ENCODE results near the gene LNP1.
A peak's percentile ranks its signal among the peaks of the same experiment; 100 is the strongest.
"Not testable (repeated sequence)": the region's sequence is repeated elsewhere in the genome, so short reads cannot be mapped to it uniquely, and the experiment has no call there.

LNP1 gene

DNA sequence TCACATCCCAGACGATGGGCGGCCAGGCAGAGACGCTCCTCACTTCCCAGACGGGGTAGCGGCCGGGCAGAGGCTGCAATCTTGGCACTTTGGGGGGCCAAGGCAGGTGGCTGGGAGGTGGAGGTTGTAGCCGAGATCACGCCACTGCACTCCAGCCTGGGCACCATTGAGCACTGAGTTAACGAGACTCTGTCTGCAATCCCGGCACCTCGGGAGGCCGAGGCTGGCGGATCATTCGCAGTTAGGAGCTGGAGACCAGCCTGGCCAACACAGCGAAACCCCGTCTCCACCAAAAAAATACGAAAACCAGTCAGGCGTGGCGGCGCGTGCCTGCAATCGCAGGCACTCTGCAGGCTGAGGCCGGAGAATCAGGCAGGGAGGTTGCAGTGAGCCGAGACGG, 77.2 kb downstream of the LNP1 start:
- not testable (repeated sequence) for DNase-seq (ENCODE audit: low read depth)

DNA sequence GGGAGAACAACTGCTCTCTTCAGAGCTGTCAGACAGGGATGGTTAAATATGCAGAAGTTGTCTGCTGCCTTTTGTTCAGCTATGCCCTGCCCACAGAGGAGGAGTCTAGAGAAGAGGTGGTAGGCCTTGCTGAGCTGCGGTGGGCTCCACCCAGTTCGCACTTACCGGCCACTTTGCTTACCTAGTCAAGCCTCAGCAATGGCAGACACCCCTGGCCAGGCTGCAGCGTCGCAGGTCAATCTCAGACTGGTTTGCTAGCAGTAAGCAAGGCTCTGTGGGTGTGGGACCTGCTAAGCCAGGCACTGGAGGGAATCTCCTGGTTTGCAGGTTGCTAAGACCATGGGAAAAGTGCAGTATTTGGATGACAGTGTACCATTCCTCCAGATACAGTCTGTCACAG, 78.7 kb downstream of the LNP1 start:
- DNase-seq (ENCODE audit: low read depth): no peak

DNA sequence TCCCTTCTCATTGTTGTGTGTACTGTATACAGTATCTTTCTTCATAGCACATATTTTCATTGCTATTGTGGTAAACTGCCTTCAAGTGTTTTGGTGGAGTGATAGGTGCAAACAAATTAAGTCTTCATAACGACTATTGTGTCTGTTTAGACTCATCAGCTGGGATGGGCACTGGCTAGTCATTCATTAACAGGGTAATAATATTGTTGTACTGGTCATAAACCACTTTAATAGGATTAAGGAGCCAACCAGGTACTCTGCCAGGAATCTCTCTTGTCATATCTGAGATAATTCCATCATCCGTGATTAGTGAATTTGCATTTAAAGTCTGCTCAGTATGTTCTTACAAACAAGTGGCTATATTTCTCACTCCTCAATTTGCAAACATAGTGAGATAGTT, 80.8 kb downstream of the LNP1 start:
- DNase-seq (ENCODE audit: low read depth): no peak

- no peak for DNase-seq (ENCODE audit: low read depth)
Measured at GRCh38 chr3:100483529-100483928, 82.2 kb downstream of the LNP1 start.

- no peak for DNase-seq (ENCODE audit: low read depth)
Measured at GRCh38 chr3:100486808-100487207, 85.5 kb downstream of the LNP1 start.

DNA sequence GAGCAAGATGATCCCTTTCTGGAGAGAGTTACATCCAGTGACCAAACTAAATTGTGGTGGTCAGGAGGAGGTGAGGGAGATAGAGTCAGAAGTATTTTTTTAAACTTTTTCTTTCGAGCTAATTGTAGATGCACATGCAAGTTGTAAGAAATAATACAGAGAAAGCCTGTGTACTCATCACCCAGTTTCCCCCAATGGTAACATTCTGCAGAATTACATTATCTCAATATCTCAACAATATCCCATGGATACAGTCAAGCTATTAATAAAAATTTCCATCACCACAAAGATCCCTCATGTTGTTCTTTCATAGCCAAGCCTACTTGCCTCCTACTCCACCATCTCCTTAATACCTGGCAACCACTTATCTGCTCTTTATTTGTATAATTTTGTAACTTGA, 87.8 kb downstream of the LNP1 start:
- DNase-seq (ENCODE audit: low read depth): no peak

- DNase-seq (ENCODE audit: low read depth): peak; percentile 42
Measured at GRCh38 chr3:100492059-100493006, 91.0 kb downstream of the LNP1 start, which contains the start of gene TMEM45A. Gene TMEM45A (plus strand): TSS chr3:100492619. CDS start chr3:100555212, 62,593 bp downstream.

DNA sequence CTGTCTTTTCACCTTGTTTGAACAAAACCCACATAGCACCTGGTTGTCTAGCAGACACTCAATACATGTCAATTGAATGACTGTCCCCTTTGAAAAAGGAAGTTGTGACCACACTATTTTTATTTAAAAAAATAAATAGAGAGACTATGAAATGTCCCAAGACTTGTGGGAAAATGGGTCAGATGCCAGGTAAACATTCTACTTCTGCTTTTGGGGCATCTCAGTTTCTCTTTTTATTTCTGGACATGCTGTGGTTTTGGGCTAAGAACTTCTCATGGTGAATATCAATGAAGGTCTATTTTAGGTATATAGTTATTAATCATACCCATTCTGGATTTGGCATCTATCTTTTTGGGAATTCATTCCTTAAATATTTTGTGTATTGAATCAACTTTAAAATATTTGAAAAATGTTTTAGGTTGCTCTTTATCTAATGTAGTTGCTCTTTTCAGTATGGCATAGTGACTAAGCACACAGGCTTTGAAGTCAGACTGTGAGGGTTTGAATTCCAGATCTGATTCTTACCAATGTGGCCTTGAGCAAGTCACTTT, 95.4 kb downstream of the LNP1 start:
- no peak for DNase-seq (ENCODE audit: low read depth)

DNA sequence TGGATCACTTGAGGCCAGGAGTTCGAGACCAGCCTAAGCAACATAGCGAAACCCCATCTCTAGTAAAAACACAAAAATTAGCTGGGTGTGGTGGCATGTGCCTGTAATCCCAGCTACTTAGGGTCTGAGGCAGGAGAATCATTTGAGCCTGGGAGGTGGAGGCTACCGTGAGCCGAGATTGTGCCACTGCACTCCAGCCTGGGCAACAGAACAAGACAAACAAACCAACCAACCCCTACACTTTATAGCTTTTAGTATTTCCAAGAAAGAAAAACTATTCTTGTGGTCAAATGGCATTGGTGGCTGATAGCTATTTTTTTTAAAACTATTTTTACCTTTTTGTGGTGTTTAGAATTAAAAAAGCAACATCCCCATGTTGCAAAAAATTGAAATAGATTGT, 98.3 kb downstream of the LNP1 start:
- DNase-seq (ENCODE audit: low read depth): no peak

- DNase-seq (ENCODE audit: low read depth): no peak
Measured at GRCh38 chr3:100500320-100500880, 99.1 kb downstream of the LNP1 start.

GRCh38 chr3:100503448-100503847, 102.1 kb downstream of the LNP1 start:
- DNase-seq (ENCODE audit: low read depth): no peak

Measured in stimulated activated CD8-positive, alpha-beta memory T cell treated with anti-CD3 and anti-CD28 coated beads, Interleukin-15, amount 100 ng/mL, for 1 hour (primary cell).